Hepatocyte (in vitro differentiated cells): ENCODE results near the gene CDKL5. TPM values are rescaled to one million over a fixed set of nuclear protein-coding genes. Genes with fewer than 3 reads are reported as not detected.

ENCODE experiments used
- DNase-seq: peaks from one replicate; pipeline ENCODE4 v3.0.0-alpha.2; 2016; ENCODE audit warnings: low spot score
- H2AFZ ChIP-seq: fragments of 200-600 bp; sonication (generic); 2 replicates; pipeline ENCODE4 v1.6.0; 2016; ENCODE audit warnings: antibody characterized with exemption, mild to moderate bottlenecking
- H3K27ac ChIP-seq: fragments of 200-600 bp; sonication (generic); 2 replicates; pipeline ENCODE4 v1.5.1; 2016; ENCODE audit warnings: mild to moderate bottlenecking
- H3K27me3 ChIP-seq: fragments of 200-600 bp; sonication (generic); 2 replicates; pipeline ENCODE4 v1.6.1; 2016
- H3K36me3 ChIP-seq: fragments of 200-600 bp; sonication (generic); replicated peaks from 2 replicates; pipeline ENCODE4 v1.5.1; 2016; ENCODE audit warnings: low read depth; ENCODE audit not compliant: insufficient read depth
- H3K4me1 ChIP-seq: fragments of 200-600 bp; sonication (generic); 2 replicates; pipeline ENCODE4 v1.5.1; 2016; ENCODE audit warnings: mild to moderate bottlenecking, moderate library complexity; ENCODE audit not compliant: insufficient read depth
- H3K4me2 ChIP-seq: fragments of 200-600 bp; sonication (generic); 2 replicates; pipeline ENCODE4 v1.6.0; 2016
- H3K4me3 ChIP-seq: fragments of 200-600 bp; sonication (generic); 2 replicates; pipeline ENCODE4 v1.5.1; 2016; ENCODE audit warnings: mild to moderate bottlenecking
- H3K79me2 ChIP-seq: fragments of 200-600 bp; sonication (generic); 2 replicates; pipeline ENCODE4 v1.6.0; 2017; ENCODE audit warnings: mild to moderate bottlenecking
- H3K9me2 ChIP-seq: fragments of 200-600 bp; sonication (generic); replicated peaks from 2 replicates; pipeline ENCODE4 v1.6.0; 2017; ENCODE audit warnings: mild to moderate bottlenecking; ENCODE audit not compliant: insufficient read depth
- H3K9me3 ChIP-seq: fragments of 200-600 bp; sonication (generic); 2 replicates; pipeline ENCODE4 v1.5.1; 2016; ENCODE audit warnings: low read depth, mild to moderate bottlenecking
- H4K20me1 ChIP-seq: fragments of 200-600 bp; sonication (generic); 2 replicates; pipeline ENCODE4 v1.6.0; 2016; ENCODE audit warnings: mild to moderate bottlenecking; ENCODE audit not compliant: insufficient read depth, poor library complexity, severe bottlenecking
- CTCF ChIP-seq: fragments of 200-600 bp; sonication (generic); IDR thresholded peaks from 2 replicates; pipeline ENCODE4 v1.5.1; 2016; ENCODE audit warnings: antibody characterized with exemption, mild to moderate bottlenecking; ENCODE audit not compliant: poor library complexity
- EZH2 ChIP-seq: fragments of 200-600 bp; sonication (generic); IDR thresholded peaks from 2 replicates; pipeline ENCODE4 v1.6.1; 2016; ENCODE audit warnings: antibody characterized with exemption, mild to moderate bottlenecking, borderline replicate concordance
- EZH2phosphoT487 ChIP-seq: fragments of 200-600 bp; sonication (generic); IDR thresholded peaks from one replicate; pipeline ENCODE4 v1.6.1; 2018; ENCODE audit warnings: antibody characterized with exemption, mild to moderate bottlenecking, low read depth, moderate library complexity; ENCODE audit not compliant: unreplicated experiment, severe bottlenecking
- WGBS: methylation state at CpG from one replicate; pipeline ENCODE4 v1.1.6; 2016; ENCODE audit warnings: low lambda C conversion rate; ENCODE audit errors: missing lambda C conversion rate; 5-methylcytosine and 5-hydroxymethylcytosine counted together
- polyA plus RNA-seq: library from polyadenylated mRNA; unstranded; fragments of >200 nt; fragmentation: Nextera tagmentation; extraction: Ambion mirVana; gene quantifications from 2 replicates; pipeline ENCODE4 v1.2.1, GENCODE V29; 2016
- total RNA-seq: library from RNA; depleted of rRNA; stranded (reverse); fragments of >200 nt; gene quantifications from 2 replicates; pipeline ENCODE4 v1.2.3, GENCODE V29; 2014

CDKL5 gene
- total and polyA plus RNA-seq, 2 experiments from 2014 or later = 6.5 to 17.7 TPM

GRCh38 chrX:18436017-18436416 lies 10.6 kb downstream of the CDKL5 start:
- Histone ChIP-seq H2AFZ (no peak overlapping the region), H4K20me1 (no peaks in the 10 kb centered on the region), H3K4me1 (no peaks in the 10 kb centered on the region), H3K9me3 (no peaks in the 10 kb centered on the region), H3K4me3 (no peak overlapping the region), H3K27me3 (no peaks in the 10 kb centered on the region), H3K79me2 (peaks cover 60% of the 10 kb centered on the region), H3K9me2 (no peaks in the 10 kb centered on the region), H3K36me3 (no peaks in the 10 kb centered on the region), H3K4me2 (no peak overlapping the region), H3K27ac (no peak overlapping the region)
- WGBS = 100% methylated on average over 1 of the region's 1 CpG
- DNase-seq = no peak
- TF ChIP-seq CTCF (no peak), EZH2phosphoT487 (no peak), EZH2 (no peak)

- no peaks in the 10 kb centered on the region for H3K4me1 ChIP-seq
- H3K9me2 ChIP-seq = no peaks in the 10 kb centered on the region
- H3K79me2 ChIP-seq = peaks cover 55% of the 10 kb centered on the region
- no peak overlapping the region for H2AFZ ChIP-seq
- WGBS = 70% methylated on average over 4 of the region's 4 CpGs
- H4K20me1 ChIP-seq = no peaks in the 10 kb centered on the region
- H3K9me3 ChIP-seq = no peaks in the 10 kb centered on the region
- TF ChIP-seq EZH2 (no peak), EZH2phosphoT487 (no peak), CTCF (no peak)
- no peak overlapping the region for H3K4me3 ChIP-seq
- H3K27me3 ChIP-seq = no peaks in the 10 kb centered on the region
- DNase-seq = no peak
- H3K36me3 ChIP-seq = no peaks in the 10 kb centered on the region
- H3K27ac ChIP-seq = no peak overlapping the region
- no peak overlapping the region for H3K4me2 ChIP-seq
These were observed 15.4 kb downstream of the CDKL5 start for GRCh38 chrX:18440835-18441234.

- 53% methylated on average over 3 of the region's 3 CpGs for WGBS
- Histone ChIP-seq H3K27ac (no peak overlapping the region), H3K79me2 (peaks cover 54% of the 10 kb centered on the region), H2AFZ (no peak overlapping the region), H3K9me2 (no peaks in the 10 kb centered on the region), H3K4me3 (no peak overlapping the region), H3K4me1 (no peaks in the 10 kb centered on the region), H3K4me2 (no peak overlapping the region), H3K9me3 (no peaks in the 10 kb centered on the region), H3K36me3 (no peaks in the 10 kb centered on the region), H4K20me1 (no peaks in the 10 kb centered on the region), H3K27me3 (no peaks in the 10 kb centered on the region)
- TF ChIP-seq EZH2 (no peak), CTCF (no peak), EZH2phosphoT487 (no peak)
- no peak for DNase-seq
These were observed 16.5 kb downstream of the CDKL5 start for GRCh38 chrX:18441780-18442367.
